Smooth muscle cell (in vitro differentiated cells): ENCODE measurements around the gene RNU6-8. TPM values are rescaled to one million over a fixed set of nuclear protein-coding genes. Genes with fewer than 3 reads are reported as not detected.

Experiments used
- DNase-seq: peaks from one replicate; lab custom pipeline; 2025; ENCODE audit not compliant: unreplicated experiment; lab: John Stamatoyannopoulos, UW
- H2AFZ ChIP-seq: fragments of 200-600 bp; sonication (generic); 2 replicates; pipeline ENCODE4 v1.6.0; 2016; ENCODE audit warnings: antibody characterized with exemption, low read depth, mild to moderate bottlenecking
- H3F3A ChIP-seq: fragments of 200-600 bp; sonication (generic); 2 replicates; pipeline ENCODE4 v1.6.0; 2017; ENCODE audit warnings: antibody characterized with exemption, low read depth
- H3K27ac ChIP-seq: fragments of 200-600 bp; sonication (generic); 2 replicates; pipeline ENCODE4 v1.5.1; 2016; ENCODE audit warnings: low read depth, mild to moderate bottlenecking
- H3K27me3 ChIP-seq: fragments of 200-600 bp; sonication (generic); 2 replicates; pipeline ENCODE4 v1.6.1; 2016; ENCODE audit warnings: low read depth, mild to moderate bottlenecking
- H3K36me3 ChIP-seq: fragments of 200-600 bp; sonication (generic); 2 replicates; pipeline ENCODE4 v1.5.1; 2016; ENCODE audit warnings: low read depth
- H3K4me1 ChIP-seq: fragments of 200-600 bp; sonication (generic); 2 replicates; pipeline ENCODE4 v1.5.1; 2016; ENCODE audit warnings: low read depth
- H3K4me2 ChIP-seq: fragments of 200-600 bp; sonication (generic); 2 replicates; pipeline ENCODE4 v1.6.0; 2016; ENCODE audit warnings: mild to moderate bottlenecking
- H3K4me3 ChIP-seq: fragments of 200-600 bp; sonication (generic); 2 replicates; pipeline ENCODE4 v1.5.1; 2016; ENCODE audit warnings: mild to moderate bottlenecking
- H3K79me2 ChIP-seq: fragments of 200-600 bp; sonication (generic); 2 replicates; pipeline ENCODE4 v1.6.0; 2016; ENCODE audit warnings: low read depth, mild to moderate bottlenecking
- H3K9ac ChIP-seq: fragments of 200-600 bp; sonication (generic); 2 replicates; pipeline ENCODE4 v1.6.0; 2016; ENCODE audit warnings: low read depth
- H3K9me3 ChIP-seq: fragments of 200-600 bp; sonication (generic); replicated peaks from 2 replicates; pipeline ENCODE4 v1.5.1; 2016; ENCODE audit warnings: low read depth
- H4K20me1 ChIP-seq: fragments of 200-600 bp; sonication (generic); 2 replicates; pipeline ENCODE4 v1.6.0; 2016; ENCODE audit warnings: low read depth
- CTCF ChIP-seq: fragments of 200-600 bp; sonication (generic); IDR thresholded peaks from 2 replicates; pipeline ENCODE4 v1.5.1; 2017; ENCODE audit warnings: borderline replicate concordance, mild to moderate bottlenecking, antibody characterized with exemption; ENCODE audit not compliant: insufficient read depth, poor library complexity, severe bottlenecking
- WGBS: methylation state at CpG from one replicate; pipeline ENCODE4 v1.1.7; 2016; ENCODE audit warnings: low lambda C conversion rate; 5-methylcytosine and 5-hydroxymethylcytosine counted together
- polyA plus RNA-seq: library from polyadenylated mRNA; unstranded; fragments of >200 nt; fragmentation: Nextera tagmentation; extraction: Ambion mirVana; gene quantifications from 2 replicates; pipeline ENCODE4 v1.2.1, GENCODE V29; 2016
- total RNA-seq: library from RNA; depleted of rRNA; stranded (reverse); fragments of >200 nt; gene quantifications from 2 replicates; pipeline ENCODE4 v1.2.3, GENCODE V29; 2014

RNU6-8 gene
- total and polyA plus RNA-seq, 2 experiments from 2014 or later: not detected

GRCh38 chr14:32217301-32217700, 14.2 kb upstream of the RNU6-8 start:
- Histone ChIP-seq H3K9ac (no peak overlapping the region), H3K79me2 (no peaks in the 10 kb centered on the region), H3K27ac (no peak overlapping the region), H3K27me3 (no peaks in the 10 kb centered on the region), H4K20me1 (no peaks in the 10 kb centered on the region), H3K9me3 (no peaks in the 10 kb centered on the region), H3K4me3 (no peak overlapping the region), H3F3A (no peaks in the 10 kb centered on the region), H2AFZ (no peak overlapping the region), H3K4me2 (no peak overlapping the region), H3K4me1 (peaks cover 6% of the 10 kb centered on the region), H3K36me3 (no peaks in the 10 kb centered on the region)
- WGBS: 71% methylated on average over 5 of the region's 5 CpGs
- no peak for TF ChIP-seq CTCF
- no peak for DNase-seq

- no peak overlapping the region for H2AFZ ChIP-seq
- no peaks in the 10 kb centered on the region for H3K9me3 ChIP-seq
- H3K79me2 ChIP-seq: no peaks in the 10 kb centered on the region
- no peak for TF ChIP-seq CTCF
- no peak overlapping the region for H3K27ac ChIP-seq
- H3K27me3 ChIP-seq: no peaks in the 10 kb centered on the region
- no peak for DNase-seq
- no peaks in the 10 kb centered on the region for H3F3A ChIP-seq
- H3K4me2 ChIP-seq: no peak overlapping the region
- no peak overlapping the region for H3K4me3 ChIP-seq
- no peaks in the 10 kb centered on the region for H3K4me1 ChIP-seq
- no peaks in the 10 kb centered on the region for H4K20me1 ChIP-seq
- H3K36me3 ChIP-seq: no peaks in the 10 kb centered on the region
- no peak overlapping the region for H3K9ac ChIP-seq
Observed at GRCh38 chr14:32212833-32213232, 9.8 kb upstream of the RNU6-8 start.

DNA sequence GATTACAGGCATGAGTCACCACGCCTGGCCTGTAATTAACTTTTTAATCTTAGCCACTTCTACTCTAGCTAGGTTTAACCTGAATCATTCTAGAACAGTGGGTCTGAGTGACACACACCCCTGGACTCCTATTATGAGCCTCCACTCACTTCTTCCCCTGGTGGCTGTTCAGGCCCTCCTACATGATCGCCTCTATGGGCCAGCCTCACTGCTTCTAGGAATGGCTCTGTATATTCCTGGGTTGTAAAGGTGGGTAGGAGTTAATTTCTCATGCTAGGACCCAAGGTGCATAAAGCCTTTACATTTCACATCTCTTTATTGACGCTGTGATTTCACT, 8.0 kb upstream of the RNU6-8 start:
- DNase-seq: no peak
- 96% methylated on average over 3 of the region's 3 CpGs for WGBS
- no peaks in the 10 kb centered on the region for H3K36me3 ChIP-seq

More for the DNA sequence above, 8.0 kb upstream of the RNU6-8 start:
- Histone ChIP-seq H3K9me3 (no peaks in the 10 kb centered on the region), H3K4me1 (no peaks in the 10 kb centered on the region), H4K20me1 (no peaks in the 10 kb centered on the region), H3F3A (no peaks in the 10 kb centered on the region), H3K27me3 (no peaks in the 10 kb centered on the region), H2AFZ (no peak overlapping the region), H3K4me3 (no peak overlapping the region), H3K79me2 (no peaks in the 10 kb centered on the region), H3K27ac (no peak overlapping the region), H3K4me2 (no peak overlapping the region), H3K9ac (no peak overlapping the region)
- no peak for TF ChIP-seq CTCF
